ENCODE data around the gene PLPP3.

- TF ChIP-seq TBP (IDR thresholded peaks at IDR 0.05; ENCODE audit: low read depth, low read length) = no peak
- TF ChIP-seq POLR2AphosphoS5 (IDR thresholded peaks at IDR 0.05; ENCODE audit: low read depth, low read length) = no peak
- TF ChIP-seq BRCA1 (IDR thresholded peaks at IDR 0.05; ENCODE audit: low read depth, low read length) = no peak
- no peak for TF ChIP-seq MAX (IDR thresholded peaks at IDR 0.05)
- TF ChIP-seq RAD21 (IDR thresholded peaks at IDR 0.05 in 1 of 2, conservative IDR thresholded peaks at IDR 0.05 in 1 of 2; ENCODE audit: low read depth in 2 of 2, low read length in 2 of 2) = no peak
- TF ChIP-seq JUN (IDR thresholded peaks at IDR 0.05; ENCODE audit: low read depth, low read length) = no peak
- TF ChIP-seq CEBPB (IDR thresholded peaks at IDR 0.05; ENCODE audit: low read depth, low read length) = no peak
- no peak for TF ChIP-seq SRF (IDR thresholded peaks at IDR 0.05; ENCODE audit: low read depth, low read length)
- TF ChIP-seq SIRT6 (IDR thresholded peaks at IDR 0.05; ENCODE audit: low read length) = no peak
These were observed 45.2 kb downstream of the PLPP3 start for GRCh38 chr1:56534130-56534651.

Data from H1 (cell line).